K562 (cell line): ENCODE measurements around the gene CADM2. TPM values are rescaled to one million over a fixed set of nuclear protein-coding genes. Genes with fewer than 3 reads are reported as not detected.

Experiments
- ATAC-seq: fragments of 200-7000 bp; cut with Tn5 transposase; 3 replicates; pipeline ENCODE4 v1.9.1; 2020; ENCODE audit warnings: moderate library complexity
- BruUV-seq: library from RNA; stranded (reverse); fragments of 400-500 nt; replicated peaks from 2 replicates; lab custom pipeline; 2021; lab: Mats Ljungman, UMichigan
- CTCF ChIA-PET: fragments of 300-600 bp; formaldehyde crosslinking; extraction: SDS; loops from one replicate; lab custom pipeline; 2021; ENCODE audit warnings: low intra/inter-chr PET ratio; lab: Yijun Ruan, JAX
- POLR2A ChIA-PET: fragments of 300-600, 350-650 bp; sonication (Branson Sonifier 250); formaldehyde crosslinking; extraction: SDS; loops from one replicate; lab custom pipeline; 2021; ENCODE audit warnings: antibody characterized with exemption, inconsistent platforms; lab: Yijun Ruan, JAX
- DNase-seq, 4 experiments: peaks; one replicate each; pipeline versions ENCODE4 v3.0.0 to v3.0.0-alpha.2; 2011 to 2018; ENCODE audit warnings: low spot score in 3 of 4, mixed read lengths in 3 of 4; ENCODE audit errors: extremely low read depth in 1 of 4
- FAIRE-seq: peaks from 2 replicates; lab custom pipeline; 2011; peaks lifted over from hg19 to GRCh38; lab: Jason Lieb, UNC
- H2AFZ ChIP-seq: 2 replicates; pipeline ENCODE4 v1.6.0; 2011; ENCODE audit warnings: low read depth, low read length, control low read depth, inconsistent platforms
- H3K27ac ChIP-seq: fragments of 200-600 bp; 3 replicates; pipeline ENCODE4 v1.8.0; 2011; ENCODE audit warnings: low read depth, mild to moderate bottlenecking, control low read depth, inconsistent platforms, low read length, moderate library complexity, mixed read lengths; ENCODE audit errors: extremely low read depth
- H3K27me3 ChIP-seq, 2 experiments: fragments of 300-600 bp in 1 of 2; 2 replicates in 1 of 2; 3 replicates in 1 of 2; pipeline versions ENCODE4 v1.6.0 to v1.8.0; 2011; ENCODE audit warnings: inconsistent platforms in 2 of 2, low read length in 2 of 2, mild to moderate bottlenecking in 1 of 2, mixed read lengths in 1 of 2, moderate library complexity in 1 of 2; ENCODE audit not compliant: control insufficient read depth in 2 of 2, insufficient read depth in 2 of 2
- H3K36me3 ChIP-seq: fragments of 300-600 bp; 3 replicates; pipeline ENCODE4 v1.8.0; 2011; ENCODE audit warnings: mild to moderate bottlenecking, low read length, inconsistent platforms; ENCODE audit not compliant: control insufficient read depth, insufficient read depth
- H3K4me1 ChIP-seq, 2 experiments: fragments of 200-600 bp in 1 of 2; replicated peaks in 1 of 2; 2 replicates in 1 of 2; 3 replicates in 1 of 2; pipeline versions ENCODE4 v1.5.1 to v1.8.0; 2011; ENCODE audit warnings: inconsistent platforms in 2 of 2, low read length in 2 of 2, mild to moderate bottlenecking in 1 of 2, mixed read lengths in 1 of 2, moderate library complexity in 1 of 2; ENCODE audit not compliant: control insufficient read depth in 2 of 2, insufficient read depth in 2 of 2
- H3K4me2 ChIP-seq: 2 replicates; pipeline ENCODE4 v1.6.1; 2011; ENCODE audit warnings: low read length, control low read depth, inconsistent platforms, mixed read lengths; ENCODE audit not compliant: insufficient read depth
- H3K4me3 ChIP-seq: fragments of 200-600 bp; sonication (generic), shearing (Covaris generic); 2 replicates; pipeline ENCODE4 v1.5.1; 2016; ENCODE audit warnings: control low read depth, inconsistent platforms
- H3K79me2 ChIP-seq: fragments of 200-600 bp; 3 replicates; pipeline ENCODE4 v1.8.0; 2011; ENCODE audit warnings: low read length, inconsistent platforms; ENCODE audit not compliant: control insufficient read depth, insufficient read depth
- H3K9ac ChIP-seq, 2 experiments: 2 replicates each; pipeline versions ENCODE4 v1.6.0 to v1.6.1; 2011; ENCODE audit warnings: low read depth in 2 of 2, low read length in 2 of 2, control low read depth in 1 of 2, inconsistent platforms in 1 of 2, mild to moderate bottlenecking in 1 of 2, mixed read lengths in 1 of 2; ENCODE audit not compliant: insufficient read depth in 1 of 2
- H3K9me1 ChIP-seq: one replicate; pipeline ENCODE4 v1.6.0; 2011; ENCODE audit warnings: inconsistent platforms, mild to moderate bottlenecking, low read length, moderate library complexity; ENCODE audit not compliant: control insufficient read depth, insufficient read depth
- H3K9me3 ChIP-seq: replicated peaks from 2 replicates; pipeline ENCODE4 v1.5.1; 2011; ENCODE audit warnings: low read depth, low read length, inconsistent platforms; ENCODE audit not compliant: control insufficient read depth, insufficient read depth
- H4K20me1 ChIP-seq: replicated peaks from 2 replicates; pipeline ENCODE4 v1.6.1; 2011; ENCODE audit warnings: low read length, inconsistent platforms, mixed read lengths; ENCODE audit not compliant: control insufficient read depth, insufficient read depth
- GABPB1 ChIP-seq: sonication (generic); formaldehyde crosslinking; IDR thresholded peaks from 2 replicates; pipeline ENCODE4 v1.8.0; 2022; ENCODE audit warnings: mild to moderate bottlenecking, missing genetic modification reagents
- MYBL2 ChIP-seq, 2 experiments: fragments of 450-650 bp in 1 of 2; sonication (generic) in 1 of 2; formaldehyde crosslinking in 1 of 2; IDR thresholded peaks; 2 replicates each; pipeline versions ENCODE4 v1.6.1 to v1.8.1; 2017 to 2022; ENCODE audit warnings: borderline replicate concordance in 1 of 2, inconsistent platforms in 1 of 2, low read depth in 1 of 2, mild to moderate bottlenecking in 1 of 2, missing genetic modification reagents in 1 of 2, moderate library complexity in 1 of 2
- NCOA6 ChIP-seq: fragments of 450-650 bp; IDR thresholded peaks from 2 replicates; pipeline ENCODE4 v1.6.1; 2017; ENCODE audit warnings: mild to moderate bottlenecking
- NFIC ChIP-seq: fragments of 450-650 bp; IDR thresholded peaks from 2 replicates; pipeline ENCODE4 v1.6.1; 2017; ENCODE audit warnings: mild to moderate bottlenecking, inconsistent platforms
- NFYB ChIP-seq: IDR thresholded peaks from 2 replicates; pipeline ENCODE4 v1.6.1; 2011; ENCODE audit warnings: mild to moderate bottlenecking, moderate library complexity; ENCODE audit not compliant: insufficient read length; ENCODE audit errors: extremely low read depth
- PRPF4 ChIP-seq: fragments of 200-400 bp; formaldehyde crosslinking; IDR thresholded peaks from one replicate; pipeline ENCODE4 v1.6.1; 2017; ENCODE audit warnings: low read length, low read depth, mild to moderate bottlenecking; ENCODE audit not compliant: insufficient read depth, poor library complexity, severe bottlenecking
- ZNF224 ChIP-seq: sonication (generic); formaldehyde crosslinking; IDR thresholded peaks from 2 replicates; pipeline ENCODE4 v1.8.0; 2022; ENCODE audit warnings: mild to moderate bottlenecking, missing genetic modification reagents
- WGBS: fragments of 100-300 bp; shearing (Covaris generic); methylation state at CpG from one replicate; pipeline ENCODE4 v1.1.6; 2016; ENCODE audit warnings: low coverage, mixed read lengths; ENCODE audit not compliant: insufficient coverage; ENCODE audit errors: missing lambda C conversion rate; 5-methylcytosine and 5-hydroxymethylcytosine counted together
- in situ Hi-C: fragments of 300-500 bp; cut with MboI; formaldehyde crosslinking; loops from 4 replicates; pipeline ENCODE4 v1.15.0; 2018; ENCODE audit warnings: inconsistent platforms, mixed read lengths
- intact Hi-C: fragments of 100-400 bp; cut with micrococcal nuclease; formaldehyde crosslinking; loops from 2 replicates; pipeline ENCODE4 v1.14.2; 2022
- polyA plus RNA-seq, 8 experiments: library from polyadenylated mRNA; depleted of rRNA in 4 of 8; stranded (reverse) in 5 of 8; unstranded in 3 of 8; fragments of >200 nt; fragmentation: Nextera tagmentation in 2 of 8; fragmentation: Illumina TruSeq in 1 of 8; extraction: Ambion mirVana in 2 of 8; extraction: Trizol in 1 of 8; gene quantifications; 2 replicates each; pipeline versions ENCODE4 v1.2.1 to v1.2.3, GENCODE V29; 2011 to 2014; ENCODE audit warnings: inconsistent platforms in 1 of 8, missing spikeins in 1 of 8
- total RNA-seq, 7 experiments: library from RNA; depleted of rRNA in 6 of 7; stranded (reverse); fragments of >200 nt in 6 of 7; fragmentation: Illumina TruSeq in 2 of 7; extraction: Trizol in 2 of 7; gene quantifications; 2 replicates each; pipeline versions ENCODE4 v1.2.1 to v1.2.3, GENCODE V29; 2011 to 2021; ENCODE audit warnings: low replicate concordance in 1 of 7
- TF ChIP-seq, protein P1 (sequence below): sonication (generic); formaldehyde crosslinking; IDR thresholded peaks from 2 replicates; pipeline ENCODE4 v1.8.1; 2023; ENCODE audit warnings: mild to moderate bottlenecking, missing genetic modification reagents

The CADM2 gene
- total and polyA plus RNA-seq, 9 of the 15 experiments (the other 6 are each of a cell fraction or from before 2014, with no cell fraction given) = 0.11 to 3.2 (median 0.95) TPM

DNA sequence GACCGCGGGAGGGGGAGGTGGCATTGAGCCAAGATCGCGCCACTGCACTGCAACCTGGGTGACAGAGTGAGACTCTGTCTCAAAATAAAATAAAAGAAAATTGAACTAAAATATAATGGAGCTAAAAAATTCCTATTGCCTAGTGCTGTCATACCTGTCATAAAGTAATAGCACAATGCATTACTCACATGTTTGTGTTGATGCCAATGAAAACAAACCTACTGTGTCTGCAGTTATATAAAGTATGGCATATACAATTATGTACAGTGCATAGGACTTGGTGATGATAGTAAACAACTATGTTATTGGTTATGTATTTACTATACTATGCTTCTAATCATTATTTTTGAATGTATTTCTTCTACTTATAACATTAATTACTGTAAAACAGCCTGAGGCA, 411.6 kb downstream of the CADM2 start:
- intact Hi-C loops = no loop called here
- no peak overlapping the region for H3K4me3 ChIP-seq
- no peaks in the 10 kb centered on the region for H3K79me2 ChIP-seq
- FAIRE-seq (no peak), ATAC-seq (no peak), DNase-seq (no peak)
- TF ChIP-seq NFIC = peak; percentile 46; the same call in 1 of the 2 replicates
- TF ChIP-seq ZNF224 (CRISPR knock-in tag) = no peak
- TF ChIP-seq NCOA6 = no peak
- TF ChIP-seq, protein P1, sequence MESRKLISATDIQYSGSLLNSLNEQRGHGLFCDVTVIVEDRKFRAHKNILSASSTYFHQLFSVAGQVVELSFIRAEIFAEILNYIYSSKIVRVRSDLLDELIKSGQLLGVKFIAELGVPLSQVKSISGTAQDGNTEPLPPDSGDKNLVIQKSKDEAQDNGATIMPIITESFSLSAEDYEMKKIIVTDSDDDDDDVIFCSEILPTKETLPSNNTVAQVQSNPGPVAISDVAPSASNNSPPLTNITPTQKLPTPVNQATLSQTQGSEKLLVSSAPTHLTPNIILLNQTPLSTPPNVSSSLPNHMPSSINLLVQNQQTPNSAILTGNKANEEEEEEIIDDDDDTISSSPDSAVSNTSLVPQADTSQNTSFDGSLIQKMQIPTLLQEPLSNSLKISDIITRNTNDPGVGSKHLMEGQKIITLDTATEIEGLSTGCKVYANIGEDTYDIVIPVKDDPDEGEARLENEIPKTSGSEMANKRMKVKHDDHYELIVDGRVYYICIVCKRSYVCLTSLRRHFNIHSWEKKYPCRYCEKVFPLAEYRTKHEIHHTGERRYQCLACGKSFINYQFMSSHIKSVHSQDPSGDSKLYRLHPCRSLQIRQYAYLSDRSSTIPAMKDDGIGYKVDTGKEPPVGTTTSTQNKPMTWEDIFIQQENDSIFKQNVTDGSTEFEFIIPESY (CRISPR knock-in tag) = no peak
- TF ChIP-seq MYBL2 (IDR thresholded peaks at IDR 0.05; ENCODE audit: low read depth) = no peak
- no peak for TF ChIP-seq MYBL2 (CRISPR knock-in tag; IDR thresholded peaks at IDR 0.05; ENCODE audit: borderline replicate concordance)
- no peak for TF ChIP-seq NFYB
- no peak for TF ChIP-seq GABPB1 (CRISPR knock-in tag)
- TF ChIP-seq PRPF4 = no peak
- H4K20me1 ChIP-seq = no peaks in the 10 kb centered on the region
- no peaks in the 10 kb centered on the region for H3K27me3 ChIP-seq
- H3K4me1 ChIP-seq = no peaks in the 10 kb centered on the region
- H3K9ac ChIP-seq = no peak overlapping the region
- no TSS peak for BruUV-seq
- H2AFZ ChIP-seq = no peak overlapping the region
- H3K9me3 ChIP-seq = no peaks in the 10 kb centered on the region
- H3K36me3 ChIP-seq = no peaks in the 10 kb centered on the region
- H3K4me2 ChIP-seq = no peak overlapping the region
- H3K27ac ChIP-seq = no peak overlapping the region
- CTCF ChIA-PET = no interaction called here
- WGBS = 33% methylated on average over 2 of the region's 4 CpGs
- in situ Hi-C loops = no loop called here
- H3K9me1 ChIP-seq = no peaks in the 10 kb centered on the region
- POLR2A ChIA-PET = no interaction called here
